Measurements from ENCODE around the gene ANKMY1. TPM values are rescaled to one million over a fixed set of nuclear protein-coding genes. Genes with fewer than 3 reads are reported as not detected.

ANKMY1 gene
- total RNA-seq, 1 experiment from 2014 or later: 28.3 TPM

DNA sequence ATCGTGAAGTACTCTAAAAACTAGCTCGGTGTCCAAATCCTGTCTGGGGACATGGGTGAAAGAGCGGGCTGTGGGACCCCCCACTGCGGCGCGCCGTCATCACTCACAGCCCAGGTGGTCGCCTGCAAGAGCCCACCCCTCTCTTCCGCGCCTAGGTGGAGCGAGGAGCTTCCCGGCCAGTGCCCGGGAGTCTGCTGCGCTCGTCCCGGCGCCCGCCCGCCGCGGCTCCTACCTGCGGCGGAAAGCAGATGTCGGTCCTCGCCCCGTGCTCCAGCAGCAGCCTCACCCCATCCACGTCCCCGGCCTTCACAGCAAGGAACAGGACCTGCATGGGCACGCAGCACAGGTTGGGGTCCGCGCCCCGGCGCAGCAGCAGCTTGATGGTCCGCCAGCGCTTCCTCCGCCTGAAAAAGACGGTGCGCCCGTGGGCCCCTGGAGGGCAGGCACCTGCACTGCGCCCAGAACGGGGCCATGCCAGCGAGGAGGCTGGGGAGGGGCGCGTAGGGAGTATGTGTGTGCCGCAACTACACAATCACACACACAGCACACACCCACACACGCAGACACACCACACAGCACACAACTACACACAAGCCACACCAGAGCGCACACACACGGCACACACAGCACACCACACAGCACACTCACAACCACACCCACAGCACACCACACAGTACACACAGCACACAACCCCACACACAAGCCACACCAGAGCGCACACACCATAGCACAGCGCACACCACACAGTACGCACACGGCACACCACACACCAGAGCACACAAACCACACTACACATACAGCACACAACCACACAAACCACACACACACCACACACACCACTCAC lies 37.4 kb downstream of the ANKMY1 start:
- H3K4me2 ChIP-seq (ENCODE audit: low read length): no peak overlapping the region
- DNase-seq (ENCODE audit: low read depth, low spot score) (no peak), ATAC-seq (0 out of 2 replicates have a peak, but pooled peaks have one; percentile 44)
- POLR2A ChIA-PET: no interaction called here
- H3K9me2 ChIP-seq (ENCODE audit: insufficient read depth): no peaks in the 10 kb centered on the region
- H3K4me3 ChIP-seq (replicated peaks in 1 of 2; ENCODE audit: low read depth in 1 of 2, low read length in 2 of 2): no peak overlapping the region
- H3K27me3 ChIP-seq (ENCODE audit: insufficient read depth, low read length): no peaks in the 10 kb centered on the region
- H3K36me3 ChIP-seq (ENCODE audit: control insufficient read depth in 1 of 2, insufficient read depth in 2 of 2, low read length in 2 of 2): peaks cover 0 to 28% of the 10 kb centered on the region in 2 experiments; a peak in 2 of 4 replicates
- BruUV-seq (replicated peaks): no TSS peak
- no peak overlapping the region for H2AFZ ChIP-seq (ENCODE audit: low read depth, low read length, poor library complexity, severe bottlenecking)
- no peaks in the 10 kb centered on the region for H3K4me1 ChIP-seq (ENCODE audit: control insufficient read depth in 1 of 2, insufficient read depth in 2 of 2, low read length in 2 of 2)
- CTCF ChIA-PET: no interaction called here
- TF ChIP-seq POLR2A (IDR thresholded peaks at IDR 0.05; ENCODE audit: borderline replicate concordance, extremely low read depth, insufficient read depth, insufficient read length) (no peak), JUND (IDR thresholded peaks at IDR 0.05) (no peak)
- TF ChIP-seq, protein P1, sequence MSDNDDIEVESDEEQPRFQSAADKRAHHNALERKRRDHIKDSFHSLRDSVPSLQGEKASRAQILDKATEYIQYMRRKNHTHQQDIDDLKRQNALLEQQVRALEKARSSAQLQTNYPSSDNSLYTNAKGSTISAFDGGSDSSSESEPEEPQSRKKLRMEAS (IDR thresholded peaks at IDR 0.05): no peak
- no peaks in the 10 kb centered on the region for H4K20me1 ChIP-seq (ENCODE audit: insufficient read depth)
- H3K9me3 ChIP-seq (ENCODE audit: control insufficient read depth in 1 of 2, insufficient read depth in 1 of 2, low read depth in 1 of 2, low read length in 2 of 2): peaks cover 12 to 13% of the 10 kb centered on the region in 2 experiments; a peak in 2 of 4 replicates
- RAD21 ChIA-PET (ENCODE audit: low non-redundant PET in 1 of 2, low total read pairs in 2 of 2, uncharacterized antibody in 2 of 2, unreplicated experiment in 2 of 2): no interaction called here
- intact Hi-C loops (cut with micrococcal nuclease): no loop called here
- H3K27ac ChIP-seq (ENCODE audit: low read depth, low read length): no peak overlapping the region
- H3K9ac ChIP-seq (ENCODE audit: low read length): no peak overlapping the region
- H3K79me2 ChIP-seq (ENCODE audit: insufficient read depth, low read length): no peaks in the 10 kb centered on the region

GRCh38 chr2:240519396-240520129 lies 38.2 kb downstream of the ANKMY1 start:
- BruUV-seq (replicated peaks): no TSS peak
- DNase-seq (ENCODE audit: low read depth, low spot score) (no peak), ATAC-seq (no peak)
- no peak overlapping the region for H3K4me3 ChIP-seq (replicated peaks in 1 of 2; ENCODE audit: low read depth in 1 of 2, low read length in 2 of 2)
- no peak overlapping the region for H3K4me2 ChIP-seq (ENCODE audit: low read length)
- peaks cover 5 to 6% of the 10 kb centered on the region in 2 experiments; a peak in 2 of 4 replicates for H3K9me3 ChIP-seq (ENCODE audit: control insufficient read depth in 1 of 2, insufficient read depth in 1 of 2, low read depth in 1 of 2, low read length in 2 of 2)
- no peaks in the 10 kb centered on the region for H3K27me3 ChIP-seq (ENCODE audit: insufficient read depth, low read length)
- H3K79me2 ChIP-seq (ENCODE audit: insufficient read depth, low read length): no peaks in the 10 kb centered on the region
- peaks cover 0 to 21% of the 10 kb centered on the region in 2 experiments; a peak in 2 of 4 replicates for H3K36me3 ChIP-seq (ENCODE audit: control insufficient read depth in 1 of 2, insufficient read depth in 2 of 2, low read length in 2 of 2)
- H2AFZ ChIP-seq (ENCODE audit: low read depth, low read length, poor library complexity, severe bottlenecking): no peak overlapping the region
- CTCF ChIA-PET: no interaction called here
- H3K4me1 ChIP-seq (ENCODE audit: control insufficient read depth in 1 of 2, insufficient read depth in 2 of 2, low read length in 2 of 2): no peaks in the 10 kb centered on the region
- no peaks in the 10 kb centered on the region for H4K20me1 ChIP-seq (ENCODE audit: insufficient read depth)
- intact Hi-C loops (cut with micrococcal nuclease): no loop called here
- POLR2A ChIA-PET: no interaction called here
- RAD21 ChIA-PET (ENCODE audit: low non-redundant PET in 1 of 2, low total read pairs in 2 of 2, uncharacterized antibody in 2 of 2, unreplicated experiment in 2 of 2): no interaction called here
- no peaks in the 10 kb centered on the region for H3K9me2 ChIP-seq (ENCODE audit: insufficient read depth)
- H3K9ac ChIP-seq (ENCODE audit: low read length): no peak overlapping the region
- H3K27ac ChIP-seq (ENCODE audit: low read depth, low read length): no peak overlapping the region
- TF ChIP-seq, protein P2, sequence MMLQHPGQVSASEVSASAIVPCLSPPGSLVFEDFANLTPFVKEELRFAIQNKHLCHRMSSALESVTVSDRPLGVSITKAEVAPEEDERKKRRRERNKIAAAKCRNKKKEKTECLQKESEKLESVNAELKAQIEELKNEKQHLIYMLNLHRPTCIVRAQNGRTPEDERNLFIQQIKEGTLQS (IDR thresholded peaks at IDR 0.05): no peak
- TF ChIP-seq CEBPB (IDR thresholded peaks at IDR 0.05; ENCODE audit: low read depth): no peak
- TF ChIP-seq ZBTB33 (IDR thresholded peaks at IDR 0.05; ENCODE audit: extremely low read depth, insufficient replicate concordance, low read length): no peak
- no peak for TF ChIP-seq JUND (IDR thresholded peaks at IDR 0.05)
- no peak for TF ChIP-seq ZFX (IDR thresholded peaks at IDR 0.05)
- TF ChIP-seq EZH2phosphoT487 (IDR thresholded peaks at IDR 0.05; ENCODE audit: borderline replicate concordance): no peak
- TF ChIP-seq, protein P3, sequence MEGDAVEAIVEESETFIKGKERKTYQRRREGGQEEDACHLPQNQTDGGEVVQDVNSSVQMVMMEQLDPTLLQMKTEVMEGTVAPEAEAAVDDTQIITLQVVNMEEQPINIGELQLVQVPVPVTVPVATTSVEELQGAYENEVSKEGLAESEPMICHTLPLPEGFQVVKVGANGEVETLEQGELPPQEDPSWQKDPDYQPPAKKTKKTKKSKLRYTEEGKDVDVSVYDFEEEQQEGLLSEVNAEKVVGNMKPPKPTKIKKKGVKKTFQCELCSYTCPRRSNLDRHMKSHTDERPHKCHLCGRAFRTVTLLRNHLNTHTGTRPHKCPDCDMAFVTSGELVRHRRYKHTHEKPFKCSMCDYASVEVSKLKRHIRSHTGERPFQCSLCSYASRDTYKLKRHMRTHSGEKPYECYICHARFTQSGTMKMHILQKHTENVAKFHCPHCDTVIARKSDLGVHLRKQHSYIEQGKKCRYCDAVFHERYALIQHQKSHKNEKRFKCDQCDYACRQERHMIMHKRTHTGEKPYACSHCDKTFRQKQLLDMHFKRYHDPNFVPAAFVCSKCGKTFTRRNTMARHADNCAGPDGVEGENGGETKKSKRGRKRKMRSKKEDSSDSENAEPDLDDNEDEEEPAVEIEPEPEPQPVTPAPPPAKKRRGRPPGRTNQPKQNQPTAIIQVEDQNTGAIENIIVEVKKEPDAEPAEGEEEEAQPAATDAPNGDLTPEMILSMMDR (IDR thresholded peaks at IDR 0.05 in 2 of 3, conservative IDR thresholded peaks at IDR 0.05 in 1 of 3; ENCODE audit: borderline replicate concordance in 1 of 3, insufficient read depth in 1 of 3, low read depth in 2 of 3, low read length in 2 of 3): no peak
- no peak for TF ChIP-seq EGR1 (IDR thresholded peaks at IDR 0.05; ENCODE audit: low read depth)
- no peak for TF ChIP-seq SRF (IDR thresholded peaks at IDR 0.05; ENCODE audit: low read depth)
- TF ChIP-seq RAD21 (IDR thresholded peaks at IDR 0.05; ENCODE audit: low read depth): no peak
- TF ChIP-seq FOSL1 (IDR thresholded peaks at IDR 0.05; ENCODE audit: low read depth): no peak
- TF ChIP-seq CBX3 (IDR thresholded peaks at IDR 0.05; ENCODE audit: low read depth): no peak

Data from HCT116 (cell line).